ENCODE results near the gene LRRC15. TPM values are rescaled to one million over a fixed set of nuclear protein-coding genes. Genes with fewer than 3 reads are reported as not detected.

LRRC15 gene
- total RNA-seq, 2 donors from 2014 or later: 1.1 TPM; not detected in 1

- WGBS: 82% methylated on average over 10 of the region's 10 CpGs
- DNase-seq (ENCODE audit: low spot score): no peak
- Histone ChIP-seq H3K4me3 (no peak overlapping the region), H3K27me3 (replicated peaks; ENCODE audit: insufficient read depth) (no peaks in the 10 kb centered on the region), H3K4me1 (replicated peaks) (no peaks in the 10 kb centered on the region), H3K36me3 (no peaks in the 10 kb centered on the region), H3K9me3 (no peaks in the 10 kb centered on the region), H3K27ac (no peak overlapping the region)
- no peak for TF ChIP-seq POLR2AphosphoS5 (IDR thresholded peaks at IDR 0.05)
- TF ChIP-seq, protein P1, sequence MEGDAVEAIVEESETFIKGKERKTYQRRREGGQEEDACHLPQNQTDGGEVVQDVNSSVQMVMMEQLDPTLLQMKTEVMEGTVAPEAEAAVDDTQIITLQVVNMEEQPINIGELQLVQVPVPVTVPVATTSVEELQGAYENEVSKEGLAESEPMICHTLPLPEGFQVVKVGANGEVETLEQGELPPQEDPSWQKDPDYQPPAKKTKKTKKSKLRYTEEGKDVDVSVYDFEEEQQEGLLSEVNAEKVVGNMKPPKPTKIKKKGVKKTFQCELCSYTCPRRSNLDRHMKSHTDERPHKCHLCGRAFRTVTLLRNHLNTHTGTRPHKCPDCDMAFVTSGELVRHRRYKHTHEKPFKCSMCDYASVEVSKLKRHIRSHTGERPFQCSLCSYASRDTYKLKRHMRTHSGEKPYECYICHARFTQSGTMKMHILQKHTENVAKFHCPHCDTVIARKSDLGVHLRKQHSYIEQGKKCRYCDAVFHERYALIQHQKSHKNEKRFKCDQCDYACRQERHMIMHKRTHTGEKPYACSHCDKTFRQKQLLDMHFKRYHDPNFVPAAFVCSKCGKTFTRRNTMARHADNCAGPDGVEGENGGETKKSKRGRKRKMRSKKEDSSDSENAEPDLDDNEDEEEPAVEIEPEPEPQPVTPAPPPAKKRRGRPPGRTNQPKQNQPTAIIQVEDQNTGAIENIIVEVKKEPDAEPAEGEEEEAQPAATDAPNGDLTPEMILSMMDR (IDR thresholded peaks at IDR 0.05): no peak
- no peak for TF ChIP-seq POLR2A (IDR thresholded peaks at IDR 0.05)
- intact Hi-C loops (cut with DNase I): no loop called here
Observed at GRCh38 chr3:194320744-194321243, 48.7 kb downstream of the LRRC15 start.

DNA sequence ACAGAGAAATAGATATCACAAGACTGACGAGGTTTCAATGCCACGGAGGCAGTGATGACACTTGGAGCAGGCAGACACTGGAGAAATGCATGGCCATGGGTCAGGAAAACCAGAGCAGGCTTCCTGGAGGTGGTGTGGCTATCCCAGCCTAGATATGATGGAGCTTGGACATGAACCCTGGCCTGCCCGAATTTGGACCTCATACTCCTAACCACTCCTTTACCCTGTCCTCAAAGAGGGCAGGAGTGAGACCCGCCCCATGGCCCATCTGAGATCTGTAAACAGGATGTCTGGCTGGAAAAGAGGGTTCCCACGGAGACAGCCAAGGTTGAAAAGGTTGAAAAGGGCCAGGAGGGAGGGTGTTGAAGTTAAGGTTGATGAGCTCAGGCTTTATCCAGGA, 49.4 kb downstream of the LRRC15 start:
- no peaks in the 10 kb centered on the region for H3K27me3 ChIP-seq (replicated peaks; ENCODE audit: insufficient read depth)
- intact Hi-C loops (cut with DNase I): no loop called here
- H3K9me3 ChIP-seq: no peaks in the 10 kb centered on the region
- no peaks in the 10 kb centered on the region for H3K4me1 ChIP-seq (replicated peaks)
- 84% methylated on average over 5 of the region's 5 CpGs for WGBS
- no peak for DNase-seq (ENCODE audit: low spot score)
- H3K4me3 ChIP-seq: no peak overlapping the region
- H3K36me3 ChIP-seq: no peaks in the 10 kb centered on the region
- TF ChIP-seq POLR2A (IDR thresholded peaks at IDR 0.05) (no peak), POLR2AphosphoS5 (IDR thresholded peaks at IDR 0.05) (no peak)
- TF ChIP-seq, protein P1 (IDR thresholded peaks at IDR 0.05): no peak
- H3K27ac ChIP-seq: no peak overlapping the region

- no peak overlapping the region for H3K27ac ChIP-seq
- TF ChIP-seq POLR2A (IDR thresholded peaks at IDR 0.05): no peak
- TF ChIP-seq POLR2AphosphoS5 (IDR thresholded peaks at IDR 0.05): no peak
- TF ChIP-seq, protein P1 (IDR thresholded peaks at IDR 0.05): no peak
- DNase-seq (ENCODE audit: low spot score): no peak
- H3K4me3 ChIP-seq: no peak overlapping the region
- H3K4me1 ChIP-seq (replicated peaks): no peaks in the 10 kb centered on the region
- H3K9me3 ChIP-seq: no peaks in the 10 kb centered on the region
- intact Hi-C loops (cut with DNase I): loop anchor here (5.0 kb wide), 1 partner anchor 651 kb away; no protein-coding TSS in a partner anchor
- H3K36me3 ChIP-seq: no peaks in the 10 kb centered on the region
- H3K27me3 ChIP-seq (replicated peaks; ENCODE audit: insufficient read depth): no peaks in the 10 kb centered on the region
- 96% methylated on average over 3 of the region's 3 CpGs for WGBS
Observed at GRCh38 chr3:194318511-194319161, 50.9 kb downstream of the LRRC15 start.

DNA sequence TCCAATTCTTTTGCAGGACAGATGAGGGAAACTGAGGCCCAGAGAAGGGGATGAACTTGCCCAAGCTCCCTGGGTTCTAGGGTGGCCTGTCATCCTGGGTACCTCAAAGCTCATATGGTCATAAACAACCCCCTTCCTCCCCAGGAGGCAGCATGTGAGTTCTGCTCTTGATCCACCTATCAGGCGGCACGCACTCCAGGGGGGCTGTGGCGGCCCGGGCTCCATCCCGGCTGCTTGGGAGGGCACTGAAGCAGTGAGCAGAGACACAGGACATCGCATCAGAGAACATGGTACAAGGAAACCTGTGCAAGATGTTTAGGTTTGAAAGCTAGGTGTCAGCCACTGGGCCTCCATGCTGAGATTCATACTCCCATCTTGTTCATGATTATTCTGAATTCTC, 52.6 kb downstream of the LRRC15 start:
- DNase-seq (ENCODE audit: low spot score): no peak
- intact Hi-C loops (cut with DNase I): loop anchor here (5.0 kb wide), 1 partner anchor 650 kb away; no protein-coding TSS in a partner anchor

More for the DNA sequence above, 52.6 kb downstream of the LRRC15 start:
- Histone ChIP-seq H3K27ac (no peak overlapping the region), H3K4me1 (replicated peaks) (no peaks in the 10 kb centered on the region), H3K4me3 (no peak overlapping the region), H3K36me3 (no peaks in the 10 kb centered on the region), H3K9me3 (no peaks in the 10 kb centered on the region), H3K27me3 (replicated peaks; ENCODE audit: insufficient read depth) (no peaks in the 10 kb centered on the region)
- 93% methylated on average over 6 of the region's 6 CpGs for WGBS
- no peak for TF ChIP-seq POLR2AphosphoS5 (IDR thresholded peaks at IDR 0.05)
- TF ChIP-seq POLR2A (IDR thresholded peaks at IDR 0.05): no peak
- TF ChIP-seq, protein P1 (IDR thresholded peaks at IDR 0.05): no peak
